ENCODE data around the gene PLA2G2D.

The PLA2G2D gene

GRCh38 chr1:20069874-20070273 is 49.5 kb downstream of the PLA2G2D start, which contains the start of gene PLA2G5:
PLA2G5 (plus strand) TSS chr1:20070194; CDS start chr1:20084831, 14,637 bp downstream.
- in situ Hi-C loops (cut with MboI; ENCODE audit: low sequenced_read_pairs): no loop called here

- in situ Hi-C loops (cut with MboI; ENCODE audit: low sequenced_read_pairs): no loop called here
These were observed 50.6 kb downstream of the PLA2G2D start for GRCh38 chr1:20068722-20069121.

- in situ Hi-C loops (cut with MboI; ENCODE audit: low sequenced_read_pairs): no loop called here
These were observed 55.5 kb downstream of the PLA2G2D start for GRCh38 chr1:20063861-20064292.
